Medulla oblongata (tissue), 1 donor: ENCODE results near the gene RHO.

ENCODE experiments used
- DNase-seq: peaks from one replicate; pipeline ENCODE4 v3.0.0-alpha.2; 2015; ENCODE audit errors: extremely low spot score

RHO gene

GRCh38 chr3:129559565-129560079 is 31.2 kb downstream of the RHO start:
- DNase-seq: no peak

- DNase-seq: no peak
Observed at GRCh38 chr3:129560269-129560787, 31.9 kb downstream of the RHO start.

GRCh38 chr3:129560911-129561594 is 32.6 kb downstream of the RHO start:
- peak; percentile 66 for DNase-seq

- no peak for DNase-seq
Observed at GRCh38 chr3:129561619-129562248, 33.3 kb downstream of the RHO start.

- DNase-seq: no peak
Observed at GRCh38 chr3:129562803-129563202, 34.4 kb downstream of the RHO start.

GRCh38 chr3:129563332-129563731 is 34.9 kb downstream of the RHO start:
- no peak for DNase-seq

- no peak for DNase-seq
Observed at GRCh38 chr3:129563850-129564535, 35.6 kb downstream of the RHO start.

GRCh38 chr3:129564981-129565644 is 36.7 kb downstream of the RHO start:
- no peak for DNase-seq

GRCh38 chr3:129565902-129566301 is 37.5 kb downstream of the RHO start:
- DNase-seq: no peak

- DNase-seq: no peak
Observed at GRCh38 chr3:129567176-129567705, 38.8 kb downstream of the RHO start.

- DNase-seq: no peak
Observed at GRCh38 chr3:129567939-129568338, 39.5 kb downstream of the RHO start.

GRCh38 chr3:129569856-129570255 is 41.4 kb downstream of the RHO start:
- no peak for DNase-seq

GRCh38 chr3:129571605-129572547 is 43.4 kb downstream of the RHO start:
- no peak for DNase-seq

GRCh38 chr3:129572603-129573002 is 44.2 kb downstream of the RHO start:
- no peak for DNase-seq

- no peak for DNase-seq
Observed at GRCh38 chr3:129573493-129573892, 45.1 kb downstream of the RHO start.

GRCh38 chr3:129574206-129574605 is 45.8 kb downstream of the RHO start:
- no peak for DNase-seq

GRCh38 chr3:129575233-129575996 is 47.0 kb downstream of the RHO start:
- no peak for DNase-seq

- DNase-seq: no peak
Observed at GRCh38 chr3:129575997-129576384, 47.6 kb downstream of the RHO start.

- peak; percentile 40 for DNase-seq
Observed at GRCh38 chr3:129576514-129577352, 48.3 kb downstream of the RHO start.
